ENCODE results near the gene CCND1. TPM values are rescaled to one million over a fixed set of nuclear protein-coding genes. Genes with fewer than 3 reads are reported as not detected.

Gene CCND1
- total RNA-seq, 4 donors from 2014 or later = 108 to 259 (median 168) TPM

GRCh38 chr11:69650832-69651344, 9.9 kb downstream of the CCND1 start:
- H3K27me3 ChIP-seq = no peaks in the 10 kb centered on the region
- TF ChIP-seq CTCF (IDR thresholded peaks at IDR 0.05) = no peak
- H3K36me3 ChIP-seq = peaks cover 0 to 75% (median 0%) of the 10 kb centered on the region in 3 donors
- H3K4me3 ChIP-seq = no peak overlapping the region
- peaks cover 0 to 33% (median 12%) of the 10 kb centered on the region in 4 donors for H3K4me1 ChIP-seq
- no peaks in the 10 kb centered on the region for H3K9me3 ChIP-seq
- 74 to 80% methylated on average over 17 to 23 of the region's 23 CpGs for WGBS, 2 donors
- DNase-seq (ENCODE audit: low spot score in 2 of 2) = no peak
- peak overlapping the region in 1 of 4 donors; percentile 20 for H3K27ac ChIP-seq

- WGBS, 2 donors = 79 to 84% methylated on average over 15 of the region's 15 CpGs
- DNase-seq (ENCODE audit: low spot score in 2 of 2) = no peak
- H3K9me3 ChIP-seq = no peaks in the 10 kb centered on the region
- peaks cover 0 to 67% (median 0%) of the 10 kb centered on the region in 3 donors for H3K36me3 ChIP-seq
- no peak overlapping the region for H3K4me3 ChIP-seq
- no peak overlapping the region for H3K27ac ChIP-seq
- TF ChIP-seq EP300 (IDR thresholded peaks at IDR 0.05) = no peak
- TF ChIP-seq CTCF (IDR thresholded peaks at IDR 0.05) = no peak
- TF ChIP-seq POLR2A (IDR thresholded peaks at IDR 0.05) = no peak
- peaks cover 0 to 21% (median 6%) of the 10 kb centered on the region in 4 donors for H3K4me1 ChIP-seq
- H3K27me3 ChIP-seq = no peaks in the 10 kb centered on the region
These were observed 11.1 kb downstream of the CCND1 start for GRCh38 chr11:69651834-69652620.

- DNase-seq (ENCODE audit: low spot score in 2 of 2) = no peak
- no peaks in the 10 kb centered on the region for H3K27me3 ChIP-seq
These were observed 12.0 kb downstream of the CCND1 start for GRCh38 chr11:69652999-69653398.

GRCh38 chr11:69653406-69653960, 12.5 kb downstream of the CCND1 start:
- no peak for TF ChIP-seq POLR2A (IDR thresholded peaks at IDR 0.05)
- no peak for TF ChIP-seq EP300 (IDR thresholded peaks at IDR 0.05)
- TF ChIP-seq CTCF (IDR thresholded peaks at IDR 0.05) = no peak
- Histone ChIP-seq H3K27ac (no peak overlapping the region), H3K36me3 (peaks cover 0 to 59% (median 0%) of the 10 kb centered on the region in 3 donors), H3K9me3 (no peaks in the 10 kb centered on the region), H3K4me1 (peaks cover 0 to 22% (median 5%) of the 10 kb centered on the region in 4 donors), H3K27me3 (no peaks in the 10 kb centered on the region), H3K4me3 (no peak overlapping the region)
- whole genome bisulfite sequencing, 2 donors = 71 to 76% methylated on average over 23 of the region's 23 CpGs
- no peak for DNase-seq (ENCODE audit: low spot score in 2 of 2)

More at GRCh38 chr11:69652999-69653398, 12.0 kb downstream of the CCND1 start:
- WGBS, 2 donors = 69 to 79% methylated on average over 11 of the region's 11 CpGs
- Histone ChIP-seq H3K9me3 (no peaks in the 10 kb centered on the region), H3K4me1 (peaks cover 0 to 20% (median 6%) of the 10 kb centered on the region in 4 donors), H3K36me3 (peaks cover 0 to 64% (median 0%) of the 10 kb centered on the region in 3 donors), H3K27ac (no peak overlapping the region), H3K4me3 (no peak overlapping the region)
- no peak for TF ChIP-seq CTCF (IDR thresholded peaks at IDR 0.05)
- TF ChIP-seq EP300 (IDR thresholded peaks at IDR 0.05) = no peak
- no peak for TF ChIP-seq POLR2A (IDR thresholded peaks at IDR 0.05)
